Peyer's patch (tissue), 4 donors: ENCODE results near the gene PLCL2.

Source experiments
- POLR2A ChIP-seq, 2 donors: fragments of 450-650 bp; IDR thresholded peaks; one replicate each; pipeline ENCODE4 v1.5.1; 2017; ENCODE audit warnings: antibody characterized with exemption in 2 of 2, mild to moderate bottlenecking in 2 of 2, moderate library complexity in 2 of 2
- TF ChIP-seq, protein P1 (sequence below), 6 experiments: fragments of 450-650 bp in 4 of 6; fragments of 200-600 bp in 2 of 6; sonication (generic) in 1 of 6; IDR thresholded peaks; one replicate each; pipeline ENCODE4 v1.5.1; 2017 to 2019; ENCODE audit warnings: antibody characterized with exemption in 6 of 6, mild to moderate bottlenecking in 3 of 6, moderate library complexity in 1 of 6

DNA sequence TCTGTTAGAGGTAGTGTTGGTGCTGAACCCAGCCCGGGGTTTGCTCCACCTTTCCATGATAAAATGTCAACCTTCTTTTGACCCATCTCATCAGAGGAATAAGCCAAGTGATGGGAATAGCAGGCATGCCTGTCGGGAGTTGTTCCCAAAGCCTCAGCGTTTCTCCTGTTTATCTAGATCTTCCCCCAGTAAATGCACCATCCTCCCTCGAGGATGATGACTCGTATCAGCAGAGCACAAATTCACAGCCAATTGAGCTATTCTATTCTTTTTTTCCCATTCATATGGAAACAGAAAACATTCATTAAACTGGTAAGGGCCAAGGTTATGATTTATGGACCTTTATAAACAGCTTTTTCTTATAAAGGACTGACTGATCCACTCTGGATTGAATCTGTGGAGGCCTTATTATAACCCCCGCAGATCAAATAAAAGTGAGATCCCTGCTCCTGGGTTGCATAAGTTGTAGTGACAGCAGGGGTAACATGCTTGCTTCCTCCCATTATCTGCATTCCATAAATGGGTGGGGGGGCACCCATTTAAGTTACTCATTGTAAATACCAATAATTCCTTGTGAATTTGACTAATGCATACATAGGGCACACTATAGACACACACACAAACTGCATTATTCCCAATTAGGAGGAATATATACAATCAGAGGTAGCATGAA is 207.3 kb downstream of the PLCL2 start:
- TF ChIP-seq, protein P1, sequence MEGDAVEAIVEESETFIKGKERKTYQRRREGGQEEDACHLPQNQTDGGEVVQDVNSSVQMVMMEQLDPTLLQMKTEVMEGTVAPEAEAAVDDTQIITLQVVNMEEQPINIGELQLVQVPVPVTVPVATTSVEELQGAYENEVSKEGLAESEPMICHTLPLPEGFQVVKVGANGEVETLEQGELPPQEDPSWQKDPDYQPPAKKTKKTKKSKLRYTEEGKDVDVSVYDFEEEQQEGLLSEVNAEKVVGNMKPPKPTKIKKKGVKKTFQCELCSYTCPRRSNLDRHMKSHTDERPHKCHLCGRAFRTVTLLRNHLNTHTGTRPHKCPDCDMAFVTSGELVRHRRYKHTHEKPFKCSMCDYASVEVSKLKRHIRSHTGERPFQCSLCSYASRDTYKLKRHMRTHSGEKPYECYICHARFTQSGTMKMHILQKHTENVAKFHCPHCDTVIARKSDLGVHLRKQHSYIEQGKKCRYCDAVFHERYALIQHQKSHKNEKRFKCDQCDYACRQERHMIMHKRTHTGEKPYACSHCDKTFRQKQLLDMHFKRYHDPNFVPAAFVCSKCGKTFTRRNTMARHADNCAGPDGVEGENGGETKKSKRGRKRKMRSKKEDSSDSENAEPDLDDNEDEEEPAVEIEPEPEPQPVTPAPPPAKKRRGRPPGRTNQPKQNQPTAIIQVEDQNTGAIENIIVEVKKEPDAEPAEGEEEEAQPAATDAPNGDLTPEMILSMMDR (IDR thresholded peaks at IDR 0.05): no peak
- TF ChIP-seq POLR2A (IDR thresholded peaks at IDR 0.05): no peak
